NCI-H2081 (cell line): Measurements from ENCODE around the gene MLPH.

Source experiments
- DNase-seq, 2 experiments: peaks; one replicate each; lab custom pipeline; 2025; lab: John Stamatoyannopoulos, UW

The MLPH gene, protein sequence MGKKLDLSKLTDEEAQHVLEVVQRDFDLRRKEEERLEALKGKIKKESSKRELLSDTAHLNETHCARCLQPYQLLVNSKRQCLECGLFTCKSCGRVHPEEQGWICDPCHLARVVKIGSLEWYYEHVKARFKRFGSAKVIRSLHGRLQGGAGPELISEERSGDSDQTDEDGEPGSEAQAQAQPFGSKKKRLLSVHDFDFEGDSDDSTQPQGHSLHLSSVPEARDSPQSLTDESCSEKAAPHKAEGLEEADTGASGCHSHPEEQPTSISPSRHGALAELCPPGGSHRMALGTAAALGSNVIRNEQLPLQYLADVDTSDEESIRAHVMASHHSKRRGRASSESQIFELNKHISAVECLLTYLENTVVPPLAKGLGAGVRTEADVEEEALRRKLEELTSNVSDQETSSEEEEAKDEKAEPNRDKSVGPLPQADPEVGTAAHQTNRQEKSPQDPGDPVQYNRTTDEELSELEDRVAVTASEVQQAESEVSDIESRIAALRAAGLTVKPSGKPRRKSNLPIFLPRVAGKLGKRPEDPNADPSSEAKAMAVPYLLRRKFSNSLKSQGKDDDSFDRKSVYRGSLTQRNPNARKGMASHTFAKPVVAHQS

DNA sequence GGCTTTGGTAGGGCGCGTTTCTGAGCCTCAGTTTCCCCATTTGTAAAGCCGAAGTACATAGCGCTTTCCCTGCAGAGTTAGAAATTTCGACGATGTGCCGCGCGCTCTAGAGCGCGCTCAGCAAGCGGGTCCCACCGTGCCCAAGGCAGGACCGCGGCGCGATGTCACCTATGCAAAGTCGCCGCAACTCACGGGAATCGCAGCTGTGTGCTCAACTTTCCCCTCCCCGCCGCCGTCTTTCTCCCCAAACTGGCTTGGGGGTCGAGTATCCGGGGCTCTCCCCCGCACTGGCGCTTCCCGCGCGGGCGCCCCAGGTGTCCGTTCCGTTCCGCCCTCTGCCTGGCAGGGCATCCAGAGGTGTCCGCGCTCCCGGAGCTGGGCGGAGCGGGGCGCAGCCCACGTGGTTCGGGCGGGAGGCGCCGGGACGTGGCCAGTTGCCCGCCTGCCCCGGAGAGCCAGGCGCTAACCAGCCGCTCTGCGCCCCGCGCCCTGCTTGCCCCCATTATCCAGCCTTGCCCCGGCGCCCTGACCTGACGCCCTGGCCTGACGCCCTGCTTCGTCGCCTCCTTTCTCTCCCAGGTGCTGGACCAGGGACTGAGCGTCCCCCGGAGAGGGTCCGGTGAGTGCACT is at the start of gene MLPH:
Gene MLPH (plus strand): TSS at position 433 of the 630 bp plus-strand sequence. CDS start 6,176 bp downstream, outside the sequence.
- DNase-seq: no peak

DNA sequence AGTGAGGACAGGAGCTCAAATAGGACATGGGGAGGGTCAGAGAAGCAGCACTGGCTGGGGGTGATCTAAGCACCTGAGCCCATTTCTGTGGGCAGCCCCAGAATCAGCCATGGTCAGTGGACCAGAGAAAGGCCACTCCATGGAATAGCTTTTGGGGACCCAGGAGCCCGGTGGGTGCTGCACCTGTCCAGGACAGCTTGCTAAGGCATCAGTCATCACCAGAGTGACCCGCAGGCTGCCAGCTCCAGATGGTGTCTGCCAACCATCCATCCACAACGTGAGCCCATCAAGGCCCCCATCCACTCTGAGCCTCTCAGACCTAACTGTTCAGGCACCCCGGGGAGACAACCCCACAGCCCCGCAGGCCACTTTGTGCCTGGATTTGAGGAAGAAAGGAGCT is 49.5 kb upstream of the MLPH start:
- DNase-seq: no peak

- DNase-seq: no peak
Observed at GRCh38 chr2:237438080-237438940, 48.7 kb upstream of the MLPH start.

DNA sequence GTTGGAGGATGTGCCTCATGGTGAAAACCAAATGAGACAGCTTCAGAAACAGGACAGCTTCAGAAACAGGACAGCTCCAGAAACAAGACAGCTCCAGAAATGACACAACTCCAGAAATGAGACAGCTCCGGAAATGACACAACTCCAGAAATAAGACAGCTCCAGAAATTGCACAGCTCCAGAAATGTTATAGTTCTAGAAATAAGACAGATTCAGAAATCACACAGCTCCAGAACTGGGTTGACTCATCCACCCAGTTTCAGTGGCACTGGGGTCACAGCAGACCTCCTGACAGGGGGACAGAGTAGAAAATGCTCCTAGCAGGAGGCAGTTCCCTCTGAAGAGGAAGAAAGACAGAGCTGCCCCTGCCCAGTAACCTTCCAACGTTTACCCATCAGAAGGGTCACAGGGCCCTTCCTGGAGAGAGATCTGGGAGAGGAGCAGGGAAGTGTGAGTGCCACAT is 46.2 kb upstream of the MLPH start:
- no peak for DNase-seq

GRCh38 chr2:237441605-237442274 is 45.3 kb upstream of the MLPH start:
- DNase-seq: no peak

GRCh38 chr2:237444071-237444470 is 43.0 kb upstream of the MLPH start:
- DNase-seq: no peak

DNA sequence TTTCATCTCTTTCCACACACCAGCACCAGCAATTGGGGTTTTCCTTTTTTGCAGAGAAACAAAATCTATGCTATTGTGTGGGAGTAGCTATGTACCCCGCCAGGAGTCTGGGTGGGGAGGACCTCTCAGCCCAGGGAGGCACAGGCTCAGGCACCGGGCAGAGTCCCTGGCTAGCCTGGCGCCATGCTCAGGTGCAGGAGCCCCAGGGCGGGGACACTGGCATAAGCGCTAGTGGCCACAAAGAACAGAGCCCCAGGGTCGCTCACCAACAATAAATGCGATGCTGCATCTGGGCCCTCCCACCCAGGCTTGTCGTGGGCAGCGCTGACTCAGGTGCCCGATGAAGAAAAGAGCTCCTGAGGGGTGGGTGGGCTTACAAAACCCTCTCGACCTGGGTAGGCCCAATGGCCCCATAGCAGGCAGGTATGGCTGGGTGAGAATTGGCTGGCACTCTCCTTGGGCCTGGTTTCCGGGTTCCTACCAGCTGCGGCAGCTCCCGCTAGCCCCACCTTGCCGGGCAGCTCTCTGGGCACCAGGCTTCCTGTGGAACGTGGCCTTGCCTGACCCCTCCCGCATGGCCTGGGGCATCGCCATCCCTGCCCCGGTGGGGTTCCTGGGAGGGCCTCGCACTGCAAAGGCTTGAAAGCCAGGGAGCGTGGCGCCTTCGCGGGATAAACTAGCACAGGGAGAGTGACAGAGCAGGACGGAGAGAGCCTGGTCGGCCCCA is 41.3 kb upstream of the MLPH start:
- DNase-seq: no peak

- DNase-seq: no peak
Observed at GRCh38 chr2:237446338-237446665, 40.7 kb upstream of the MLPH start.

GRCh38 chr2:237447496-237447895 is 39.6 kb upstream of the MLPH start:
- no peak for DNase-seq

GRCh38 chr2:237448171-237448570 is 38.9 kb upstream of the MLPH start:
- no peak for DNase-seq

DNA sequence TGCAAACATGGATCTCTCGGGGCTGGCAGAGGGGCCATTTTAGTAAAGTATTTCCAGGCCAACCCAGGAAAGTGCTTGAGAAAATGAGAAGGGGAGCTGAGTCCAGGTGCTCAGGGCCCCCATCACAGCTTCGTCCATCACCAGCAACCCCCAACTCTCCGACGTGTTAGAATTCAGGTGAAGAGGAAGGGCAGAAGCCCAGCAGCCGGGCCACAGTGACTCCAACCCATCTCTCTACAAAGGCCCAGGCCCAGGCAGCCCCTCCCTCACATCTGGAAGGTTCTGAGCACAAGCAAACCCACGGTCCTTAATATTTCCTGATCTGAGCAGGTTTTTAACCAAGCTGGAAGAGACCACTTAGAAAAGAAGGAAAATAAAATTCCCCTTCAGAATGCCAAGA is 38.4 kb upstream of the MLPH start:
- DNase-seq: no peak

GRCh38 chr2:237449193-237449881 is 37.7 kb upstream of the MLPH start:
- no peak for DNase-seq

- DNase-seq: no peak
Observed at GRCh38 chr2:237450108-237450507, 36.9 kb upstream of the MLPH start.

- no peak for DNase-seq
Observed at GRCh38 chr2:237450583-237450982, 36.5 kb upstream of the MLPH start.

GRCh38 chr2:237451643-237452469 is 35.2 kb upstream of the MLPH start:
- no peak for DNase-seq

DNA sequence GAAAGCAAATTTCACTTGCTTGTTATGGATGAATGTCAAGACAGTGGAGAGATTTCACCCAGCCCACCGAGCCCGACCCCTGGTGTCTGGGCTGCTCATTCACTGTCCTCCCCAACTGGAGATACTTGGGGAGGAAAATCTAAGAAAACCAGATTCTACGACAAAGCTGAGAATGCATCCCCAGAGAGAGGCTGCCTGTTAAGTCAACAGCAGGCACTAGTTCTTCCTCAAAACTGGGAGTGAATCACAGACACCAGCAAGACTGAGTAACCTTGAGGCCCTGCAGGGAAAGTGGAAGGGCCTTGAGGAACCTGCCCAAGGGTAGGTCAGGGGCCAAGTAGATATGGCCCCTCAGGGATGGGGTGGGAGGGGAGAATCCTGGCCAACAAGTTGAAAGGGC is 34.2 kb upstream of the MLPH start:
- DNase-seq: no peak

DNA sequence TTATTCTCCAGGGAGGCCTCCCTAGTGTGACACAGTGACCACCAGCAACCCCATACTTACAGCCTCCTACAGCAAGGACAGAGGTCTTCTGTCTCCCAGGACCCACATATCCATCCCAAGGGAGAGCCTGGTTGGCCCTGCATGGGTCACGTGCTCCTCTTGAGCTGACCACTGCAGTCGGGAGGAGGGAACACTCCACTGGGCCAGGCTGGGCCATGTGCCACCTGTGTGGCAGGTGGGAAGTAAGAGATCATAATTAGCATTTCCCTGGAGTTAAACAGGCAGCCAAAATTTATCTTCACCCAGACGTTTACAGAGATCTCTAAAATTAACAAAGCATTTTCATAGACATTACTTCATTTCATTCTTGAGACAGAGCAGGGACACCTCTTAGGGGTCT is 33.4 kb upstream of the MLPH start:
- DNase-seq: no peak

- DNase-seq: no peak
Observed at GRCh38 chr2:237455764-237456163, 31.3 kb upstream of the MLPH start.

DNA sequence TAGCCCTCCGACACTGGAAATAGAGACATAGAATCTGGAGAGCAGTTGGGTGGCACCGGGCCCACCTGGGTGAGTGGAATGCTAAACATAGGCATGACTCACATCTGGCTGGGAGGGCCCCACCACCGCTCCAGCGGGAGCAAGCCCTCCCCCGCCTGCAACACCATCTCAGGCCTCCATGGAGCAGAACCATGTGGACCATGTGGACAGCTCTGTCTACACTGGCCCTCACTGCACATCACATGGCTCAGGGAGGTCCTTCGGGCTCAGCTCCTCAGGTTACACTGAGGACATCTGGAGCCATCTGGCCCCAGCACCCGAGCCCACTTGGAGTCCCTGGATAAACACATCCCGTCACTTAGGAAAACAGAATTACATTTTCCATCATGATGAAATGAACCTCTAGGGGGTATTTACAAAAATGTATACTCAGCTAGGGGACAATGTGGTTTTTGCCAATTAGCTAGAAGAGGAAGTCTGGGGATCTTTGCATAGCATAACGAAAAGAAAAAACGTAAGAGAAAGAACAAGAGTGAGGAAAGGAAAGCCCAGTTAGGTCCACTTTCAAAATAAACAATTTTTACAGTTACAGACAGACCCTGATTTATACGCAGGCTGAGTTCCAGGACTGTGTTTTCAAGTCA is 30.7 kb upstream of the MLPH start:
- DNase-seq: no peak
